NB4 (cell line): ENCODE results near the gene CADPS.

Experiments used
- DNase-seq: peaks from one replicate; pipeline ENCODE4 v3.0.0; 2010; ENCODE audit warnings: low read depth
- H3K4me3 ChIP-seq: one replicate; pipeline ENCODE4 v1.5.1; 2011; ENCODE audit warnings: mild to moderate bottlenecking, low read depth, low read length, moderate library complexity
- MYC ChIP-seq: IDR thresholded peaks from 2 replicates; pipeline ENCODE4 v1.6.1; 2011; ENCODE audit warnings: low read depth, low read length
- POLR2A ChIP-seq: IDR thresholded peaks from 2 replicates; pipeline ENCODE4 v1.6.1; 2011; ENCODE audit warnings: mild to moderate bottlenecking; ENCODE audit not compliant: insufficient read length; ENCODE audit errors: extremely low read depth
- TF ChIP-seq, protein P1 (sequence below): IDR thresholded peaks from one replicate; pipeline ENCODE4 v1.5.1; 2012; ENCODE audit warnings: low read depth, low read length
- TF ChIP-seq, protein P2 (sequence below): IDR thresholded peaks from 2 replicates; pipeline ENCODE4 v1.6.1; 2011; ENCODE audit warnings: low read depth, low read length

Gene CADPS

DNA sequence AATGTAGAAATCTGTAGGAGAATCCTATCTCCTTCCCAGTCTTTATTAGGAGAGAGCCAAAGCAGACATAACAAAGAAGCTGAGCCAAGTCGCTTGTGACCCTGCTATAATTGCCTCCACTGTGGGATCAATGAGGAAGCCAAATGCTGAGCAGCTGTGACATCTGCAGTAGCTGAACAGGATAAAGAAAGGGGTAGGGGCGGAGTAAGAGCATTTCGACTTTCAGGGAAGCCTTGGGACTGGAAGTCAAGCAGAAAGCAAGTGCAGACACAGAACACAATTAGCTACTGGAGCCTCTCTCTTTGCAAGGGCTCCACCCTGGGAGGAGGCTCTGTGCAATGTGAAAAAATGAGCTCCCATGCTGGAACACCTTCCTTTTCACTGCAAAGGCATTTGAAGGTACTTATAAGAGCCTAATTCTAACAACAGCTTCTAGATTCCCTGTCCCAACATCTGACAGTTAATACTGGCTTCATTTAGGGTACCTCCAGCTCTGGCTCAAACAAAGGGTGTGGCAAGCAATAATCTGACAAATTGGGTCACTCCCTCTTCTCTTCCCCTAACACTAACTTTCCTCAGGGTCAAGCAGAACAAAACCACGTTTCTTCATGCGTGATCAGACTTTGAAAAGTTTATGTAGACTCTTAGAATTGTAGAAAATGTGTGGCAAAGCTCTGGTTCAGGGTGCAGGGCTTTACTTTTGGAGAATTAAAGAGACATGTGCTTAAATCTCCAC is 166.4 kb downstream of the CADPS start:
- DNase-seq, result no peak
- TF ChIP-seq POLR2A, result no peak
- no peak overlapping the region for H3K4me3 ChIP-seq

DNA sequence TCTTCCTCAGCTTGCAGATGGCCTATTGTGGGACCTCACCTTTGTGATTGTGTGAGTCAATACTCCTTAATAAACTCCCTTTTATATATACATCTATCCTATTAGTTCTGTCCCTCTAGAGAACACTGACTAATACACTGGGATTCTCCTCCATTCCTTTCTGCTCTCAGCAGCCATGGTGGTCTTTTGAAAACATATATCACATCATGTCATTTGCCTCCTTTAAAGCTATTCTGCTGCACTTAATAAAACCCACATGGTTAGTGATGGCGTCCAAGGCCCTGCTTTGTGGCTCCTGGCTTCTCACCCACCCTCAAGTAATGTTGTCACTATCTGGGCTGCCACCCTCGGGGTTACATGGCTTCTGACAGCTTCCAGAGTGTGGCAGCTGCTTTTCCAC is 169.5 kb downstream of the CADPS start:
- H3K4me3 ChIP-seq, result no peak overlapping the region
- DNase-seq, result no peak
- no peak for TF ChIP-seq MYC
- TF ChIP-seq, protein P1, sequence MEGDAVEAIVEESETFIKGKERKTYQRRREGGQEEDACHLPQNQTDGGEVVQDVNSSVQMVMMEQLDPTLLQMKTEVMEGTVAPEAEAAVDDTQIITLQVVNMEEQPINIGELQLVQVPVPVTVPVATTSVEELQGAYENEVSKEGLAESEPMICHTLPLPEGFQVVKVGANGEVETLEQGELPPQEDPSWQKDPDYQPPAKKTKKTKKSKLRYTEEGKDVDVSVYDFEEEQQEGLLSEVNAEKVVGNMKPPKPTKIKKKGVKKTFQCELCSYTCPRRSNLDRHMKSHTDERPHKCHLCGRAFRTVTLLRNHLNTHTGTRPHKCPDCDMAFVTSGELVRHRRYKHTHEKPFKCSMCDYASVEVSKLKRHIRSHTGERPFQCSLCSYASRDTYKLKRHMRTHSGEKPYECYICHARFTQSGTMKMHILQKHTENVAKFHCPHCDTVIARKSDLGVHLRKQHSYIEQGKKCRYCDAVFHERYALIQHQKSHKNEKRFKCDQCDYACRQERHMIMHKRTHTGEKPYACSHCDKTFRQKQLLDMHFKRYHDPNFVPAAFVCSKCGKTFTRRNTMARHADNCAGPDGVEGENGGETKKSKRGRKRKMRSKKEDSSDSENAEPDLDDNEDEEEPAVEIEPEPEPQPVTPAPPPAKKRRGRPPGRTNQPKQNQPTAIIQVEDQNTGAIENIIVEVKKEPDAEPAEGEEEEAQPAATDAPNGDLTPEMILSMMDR, result no peak
- TF ChIP-seq POLR2A, result no peak
- TF ChIP-seq, protein P2, sequence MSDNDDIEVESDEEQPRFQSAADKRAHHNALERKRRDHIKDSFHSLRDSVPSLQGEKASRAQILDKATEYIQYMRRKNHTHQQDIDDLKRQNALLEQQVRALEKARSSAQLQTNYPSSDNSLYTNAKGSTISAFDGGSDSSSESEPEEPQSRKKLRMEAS, result no peak

DNA sequence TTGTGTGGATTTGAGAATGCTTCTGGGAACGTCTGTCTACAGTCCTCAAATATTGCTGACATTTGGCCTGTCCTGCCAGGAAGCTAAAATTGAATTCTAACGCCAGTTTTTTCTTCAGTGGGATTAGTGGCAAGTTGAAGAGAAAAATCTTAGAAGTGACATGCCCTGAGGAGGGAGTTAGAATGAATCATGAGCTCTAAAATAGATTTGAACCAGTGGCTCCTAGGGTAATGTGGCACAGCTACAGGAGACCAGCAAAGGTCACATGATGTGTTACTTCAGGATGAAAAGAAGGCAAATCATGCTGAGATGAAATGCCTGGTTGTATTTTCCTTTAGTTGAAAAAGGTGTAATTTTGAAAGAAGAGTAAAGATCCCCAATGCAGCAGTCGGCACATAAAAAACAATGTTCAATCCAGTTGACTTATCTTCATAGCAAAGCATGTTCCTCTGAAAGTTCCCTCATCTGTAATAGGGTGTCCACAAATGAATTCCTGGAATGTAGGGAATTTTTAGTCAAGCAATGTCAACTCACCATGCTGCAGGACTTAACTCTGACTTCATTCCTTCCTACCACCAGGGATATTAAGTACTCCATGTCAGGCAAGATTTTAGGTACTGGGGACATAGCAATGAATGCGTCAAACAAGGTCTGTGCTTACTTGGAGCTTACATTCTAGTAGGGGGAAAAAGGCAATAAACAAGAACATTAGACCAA is 171.6 kb downstream of the CADPS start:
- TF ChIP-seq, protein P1, result no peak
- TF ChIP-seq POLR2A (no peak), MYC (no peak)
- TF ChIP-seq, protein P2, result no peak
- H3K4me3 ChIP-seq, result no peak overlapping the region
- no peak for DNase-seq

DNA sequence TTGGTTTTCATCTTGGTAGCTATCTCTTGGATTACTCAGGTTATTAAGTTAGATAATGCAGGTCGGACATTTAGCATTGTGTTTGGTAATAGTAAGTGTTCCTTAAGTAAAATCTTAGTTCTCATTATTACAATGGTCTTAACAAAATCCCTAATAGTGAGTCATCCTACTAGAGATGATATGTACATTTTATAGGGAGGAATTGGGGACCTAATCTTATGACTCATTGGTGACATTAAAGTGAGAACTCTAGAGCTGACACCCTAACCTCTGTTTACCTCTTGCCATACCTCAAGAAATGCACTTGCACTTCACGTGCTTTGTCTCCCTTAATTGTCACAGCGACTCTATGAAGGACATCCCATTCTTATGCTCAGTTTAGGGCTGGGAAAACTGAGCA is 174.9 kb downstream of the CADPS start:
- TF ChIP-seq, protein P2, result no peak
- no peak overlapping the region for H3K4me3 ChIP-seq
- no peak for DNase-seq

DNA sequence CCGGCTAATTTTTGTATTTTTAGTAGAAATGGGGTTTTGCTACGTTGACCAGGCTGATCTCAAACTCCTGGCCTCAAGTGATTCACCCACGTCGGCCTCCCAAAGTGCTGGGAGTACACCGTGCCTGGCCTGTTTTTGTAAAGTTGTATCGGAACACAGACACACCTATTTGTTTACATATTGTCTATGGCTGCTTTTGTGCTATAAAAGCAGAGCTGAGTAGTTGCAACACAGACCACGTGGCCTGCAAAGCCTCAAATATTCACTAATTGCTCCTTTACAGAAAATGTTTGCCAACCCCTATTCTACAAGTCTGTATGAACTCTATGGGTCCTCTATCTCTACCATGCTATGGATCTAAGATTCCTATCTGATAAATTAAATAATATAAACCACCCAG is 175.5 kb downstream of the CADPS start:
- no peak for DNase-seq
- TF ChIP-seq MYC, result no peak
- no peak for TF ChIP-seq POLR2A
- TF ChIP-seq, protein P1, result no peak
- TF ChIP-seq, protein P2, result no peak
- no peak overlapping the region for H3K4me3 ChIP-seq

DNA sequence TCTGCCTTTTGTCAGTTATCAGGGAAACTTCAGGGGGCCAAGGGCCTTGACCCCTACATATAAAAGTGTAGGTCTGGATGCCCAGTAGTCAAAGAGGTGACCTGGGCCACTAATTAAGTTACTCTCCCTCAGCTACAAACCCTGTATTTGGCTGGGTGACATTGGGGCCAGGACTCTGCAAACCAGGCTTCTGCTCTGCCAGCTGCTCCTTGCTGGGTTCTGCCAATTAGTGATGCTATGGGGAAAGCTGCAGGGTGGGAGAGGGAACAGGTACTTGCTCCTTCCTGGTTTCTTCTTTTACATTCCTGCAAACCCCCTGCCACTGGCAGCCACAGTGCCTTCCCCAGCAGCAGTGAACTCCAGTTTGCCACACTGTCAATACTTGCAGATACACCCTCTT is 179.2 kb downstream of the CADPS start:
- no peak for TF ChIP-seq POLR2A
- TF ChIP-seq MYC, result no peak
- TF ChIP-seq, protein P2, result no peak
- no peak overlapping the region for H3K4me3 ChIP-seq
- DNase-seq, result no peak

DNA sequence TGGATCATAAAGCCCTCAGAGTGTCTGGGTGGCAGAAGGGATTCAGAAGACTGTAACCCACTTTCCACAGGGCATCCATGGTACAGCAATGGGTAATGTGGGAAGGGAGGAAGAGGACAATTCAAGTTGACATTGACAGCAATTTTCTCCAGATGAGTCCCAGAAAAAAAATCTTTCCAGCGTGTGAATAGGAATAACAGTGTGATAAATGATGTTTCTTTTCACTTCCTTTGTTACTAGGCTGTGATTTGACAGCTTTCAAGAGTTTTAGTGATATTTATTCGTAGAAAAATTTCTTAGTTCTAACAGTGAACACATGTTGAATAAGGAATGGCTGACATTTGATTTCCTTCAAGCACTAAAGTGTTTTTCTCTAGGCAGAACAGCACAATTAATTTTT is 186.4 kb downstream of the CADPS start:
- DNase-seq, result no peak
- TF ChIP-seq POLR2A (no peak), MYC (no peak)
- TF ChIP-seq, protein P1, result no peak
- TF ChIP-seq, protein P2, result no peak
- no peak overlapping the region for H3K4me3 ChIP-seq
